ENCODE measurements around the gene CARS1. TPM values are rescaled to one million over a fixed set of nuclear protein-coding genes. Genes with fewer than 3 reads are reported as not detected.

Gene CARS1
- total and polyA plus RNA-seq, 4 donors, result 27.3 to 62.3 (median 37.7) TPM

- no peaks in the 10 kb centered on the region for H3K9me3 ChIP-seq (ENCODE audit: control insufficient read depth in 4 of 4, insufficient read depth in 3 of 4, low read length in 3 of 4)
- H3K27ac ChIP-seq (ENCODE audit: low read depth in 1 of 2, low read length in 1 of 2), result no peak overlapping the region
- no peak overlapping the region for H3K4me3 ChIP-seq
- no peak for DNase-seq
- 92 to 93% methylated on average over 13 to 15 of the region's 15 CpGs for WGBS, 2 donors
- ATAC-seq (ENCODE audit: insufficient read depth, low FRiP score), result no peak
- H3K4me1 ChIP-seq (ENCODE audit: control insufficient read depth in 5 of 5, insufficient read depth in 5 of 5, low read length in 5 of 5), result peaks cover 0 to 4% (median 0%) of the 10 kb centered on the region in 5 donors
- TF ChIP-seq CTCF (IDR thresholded peaks at IDR 0.05; ENCODE audit: control extremely low read depth, extremely low read depth), result no peak
- peaks cover 0 to 39% (median 10%) of the 10 kb centered on the region in 4 donors for H3K36me3 ChIP-seq (ENCODE audit: control insufficient read depth in 4 of 4, insufficient read depth in 4 of 4, low read length in 4 of 4)
- no peaks in the 10 kb centered on the region for H3K27me3 ChIP-seq (ENCODE audit: control insufficient read depth in 3 of 3, insufficient read depth in 3 of 3, low read length in 2 of 3)
- H3K9ac ChIP-seq (ENCODE audit: insufficient read depth in 1 of 2, low read length in 2 of 2), result no peak overlapping the region
Observed at GRCh38 chr11:3092603-3093141, 35.4 kb upstream of the CARS1 start.

- peak; percentile 91 for TF ChIP-seq CTCF (IDR thresholded peaks at IDR 0.05; ENCODE audit: control extremely low read depth, extremely low read depth)
- ATAC-seq (ENCODE audit: insufficient read depth, low FRiP score) (peak; percentile 74), DNase-seq (peak; percentile 40 to 61 (median 43))
- Histone ChIP-seq H3K4me3 (no peak overlapping the region), H3K9ac (ENCODE audit: insufficient read depth in 1 of 2, low read length in 2 of 2) (no peak overlapping the region), H3K4me1 (ENCODE audit: control insufficient read depth in 5 of 5, insufficient read depth in 5 of 5, low read length in 5 of 5) (peaks cover 0 to 4% (median 0%) of the 10 kb centered on the region in 5 donors), H3K36me3 (ENCODE audit: control insufficient read depth in 4 of 4, insufficient read depth in 4 of 4, low read length in 4 of 4) (peaks cover 0 to 42% (median 8%) of the 10 kb centered on the region in 4 donors), H3K9me3 (ENCODE audit: control insufficient read depth in 4 of 4, insufficient read depth in 3 of 4, low read length in 3 of 4) (no peaks in the 10 kb centered on the region), H3K27me3 (ENCODE audit: control insufficient read depth in 3 of 3, insufficient read depth in 3 of 3, low read length in 2 of 3) (no peaks in the 10 kb centered on the region), H3K27ac (ENCODE audit: low read depth in 1 of 2, low read length in 1 of 2) (no peak overlapping the region)
- WGBS, 2 donors, result 43 to 50% methylated on average over 26 to 27 of the region's 27 CpGs
Observed at GRCh38 chr11:3091846-3092602, 34.8 kb upstream of the CARS1 start.

GRCh38 chr11:3091081-3091845 is 34.0 kb upstream of the CARS1 start:
- no peaks in the 10 kb centered on the region for H3K9me3 ChIP-seq (ENCODE audit: control insufficient read depth in 4 of 4, insufficient read depth in 3 of 4, low read length in 3 of 4)
- 77 to 84% methylated on average over 14 of the region's 14 CpGs for WGBS, 2 donors
- H3K27me3 ChIP-seq (ENCODE audit: control insufficient read depth in 3 of 3, insufficient read depth in 3 of 3, low read length in 2 of 3), result no peaks in the 10 kb centered on the region
- no peak for TF ChIP-seq CTCF (IDR thresholded peaks at IDR 0.05; ENCODE audit: control extremely low read depth, extremely low read depth)
- no peak overlapping the region for H3K9ac ChIP-seq (ENCODE audit: insufficient read depth in 1 of 2, low read length in 2 of 2)
- no peak for ATAC-seq (ENCODE audit: insufficient read depth, low FRiP score)
- peaks cover 0 to 42% (median 8%) of the 10 kb centered on the region in 4 donors for H3K36me3 ChIP-seq (ENCODE audit: control insufficient read depth in 4 of 4, insufficient read depth in 4 of 4, low read length in 4 of 4)
- no peak overlapping the region for H3K27ac ChIP-seq (ENCODE audit: low read depth in 1 of 2, low read length in 1 of 2)
- H3K4me3 ChIP-seq, result no peak overlapping the region
- DNase-seq, result no peak
- H3K4me1 ChIP-seq (ENCODE audit: control insufficient read depth in 5 of 5, insufficient read depth in 5 of 5, low read length in 5 of 5), result peaks cover 0 to 4% (median 0%) of the 10 kb centered on the region in 5 donors

Measured in lung (tissue), 12 donors.